Left ventricle myocardium inferior (tissue), 1 donor: ENCODE data around the gene C19orf25. TPM values are rescaled to one million over a fixed set of nuclear protein-coding genes. Genes with fewer than 3 reads are reported as not detected.

ENCODE experiments used
- DNase-seq: peaks from one replicate; pipeline ENCODE4 v3.0.0-alpha.2; 2020
- H3K27ac ChIP-seq: fragments of 200-600 bp; replicated peaks from 2 replicates; pipeline ENCODE4 v1.8.0; 2021
- H3K27me3 ChIP-seq: fragments of 200-600 bp; 2 replicates; pipeline ENCODE4 v1.8.0; 2021; ENCODE audit warnings: low read depth
- H3K36me3 ChIP-seq: fragments of 200-600 bp; 2 replicates; pipeline ENCODE4 v1.8.0; 2021
- H3K4me1 ChIP-seq: fragments of 200-600 bp; 2 replicates; pipeline ENCODE4 v1.8.0; 2021
- H3K4me3 ChIP-seq: fragments of 200-600 bp; 2 replicates; pipeline ENCODE4 v1.8.0; 2021; ENCODE audit warnings: mild to moderate bottlenecking, moderate library complexity
- H3K9me3 ChIP-seq: fragments of 200-600 bp; replicated peaks from 2 replicates; pipeline ENCODE4 v1.8.0; 2021
- CTCF ChIP-seq: fragments of 200-600 bp; IDR thresholded peaks from 2 replicates; pipeline ENCODE4 v1.8.0; 2021; ENCODE audit warnings: antibody characterized with exemption, mild to moderate bottlenecking, borderline replicate concordance
- intact Hi-C: fragments of 100-400 bp; cut with micrococcal nuclease; formaldehyde crosslinking; loops from one replicate; pipeline ENCODE4 v1.11.0; 2022
- total RNA-seq: library from RNA; stranded (reverse); fragmentation: NEBNext Ultra II Directional; extraction: Animal tissue kit (Norgen Biotek cat#: 25700); gene quantifications from one replicate; pipeline ENCODE4 v1.2.1, GENCODE V29; 2021
- donor health status: DM: no; HTN: yes; CAD: no; lungs with severe emphysema.

The C19orf25 gene
- total RNA-seq, 1 donor from 2014 or later, result 16.1 TPM

GRCh38 chr19:1451916-1452801 is 26.9 kb downstream of the C19orf25 start:
- no peak overlapping the region for H3K4me3 ChIP-seq
- peaks cover 100% of the 10 kb centered on the region for H3K27me3 ChIP-seq
- no peak overlapping the region for H3K27ac ChIP-seq
- H3K36me3 ChIP-seq, result no peaks in the 10 kb centered on the region
- DNase-seq, result no peak
- H3K9me3 ChIP-seq, result no peaks in the 10 kb centered on the region
- no peak for TF ChIP-seq CTCF
- intact Hi-C loops, result no loop called here
- H3K4me1 ChIP-seq, result peaks cover 48% of the 10 kb centered on the region

- intact Hi-C loops, result no loop called here
- no peak overlapping the region for H3K4me3 ChIP-seq
- no peaks in the 10 kb centered on the region for H3K9me3 ChIP-seq
- DNase-seq, result no peak
- TF ChIP-seq CTCF, result no peak
- peaks cover 100% of the 10 kb centered on the region for H3K27me3 ChIP-seq
- no peaks in the 10 kb centered on the region for H3K36me3 ChIP-seq
- H3K4me1 ChIP-seq, result peaks cover 48% of the 10 kb centered on the region
- H3K27ac ChIP-seq, result no peak overlapping the region
Measured at GRCh38 chr19:1450735-1451731, 28.0 kb downstream of the C19orf25 start.

GRCh38 chr19:1449467-1450442 is 29.3 kb downstream of the C19orf25 start, which contains the start of gene APC2:
TSS of gene APC2 (plus strand) at chr19:1450121. CDS start at chr19:1453002, 2,881 bp downstream.
- Histone ChIP-seq H3K4me3 (no peak within 1 kb of the TSS), H3K4me1 (peaks cover 49% of the 10 kb centered on the region), H3K27ac (no peak within 1 kb of the TSS), H3K36me3 (no peaks in the 10 kb centered on the region), H3K27me3 (peaks cover 96% of the 10 kb centered on the region), H3K9me3 (no peaks in the 10 kb centered on the region)
- DNase-seq, result no peak
- intact Hi-C loops, result no loop called here
- TF ChIP-seq CTCF, result no peak

- peaks cover under 1% of the 10 kb centered on the region for H3K36me3 ChIP-seq
- peaks cover 39% of the 10 kb centered on the region for H3K4me1 ChIP-seq
- no peak for TF ChIP-seq CTCF
- no peak for DNase-seq
- H3K4me3 ChIP-seq, result no peak overlapping the region
- H3K9me3 ChIP-seq, result no peaks in the 10 kb centered on the region
- peaks cover 78% of the 10 kb centered on the region for H3K27me3 ChIP-seq
- H3K27ac ChIP-seq, result no peak overlapping the region
- intact Hi-C loops, result no loop called here
Measured at GRCh38 chr19:1447944-1448343, 31.1 kb downstream of the C19orf25 start.
